ENCODE results near the gene IGSF9B. TPM values are rescaled to one million over a fixed set of nuclear protein-coding genes. Genes with fewer than 3 reads are reported as not detected.

Gene IGSF9B
- total RNA-seq, 2 experiments from 2014 or later: 79.0 to 84.2 TPM

DNA sequence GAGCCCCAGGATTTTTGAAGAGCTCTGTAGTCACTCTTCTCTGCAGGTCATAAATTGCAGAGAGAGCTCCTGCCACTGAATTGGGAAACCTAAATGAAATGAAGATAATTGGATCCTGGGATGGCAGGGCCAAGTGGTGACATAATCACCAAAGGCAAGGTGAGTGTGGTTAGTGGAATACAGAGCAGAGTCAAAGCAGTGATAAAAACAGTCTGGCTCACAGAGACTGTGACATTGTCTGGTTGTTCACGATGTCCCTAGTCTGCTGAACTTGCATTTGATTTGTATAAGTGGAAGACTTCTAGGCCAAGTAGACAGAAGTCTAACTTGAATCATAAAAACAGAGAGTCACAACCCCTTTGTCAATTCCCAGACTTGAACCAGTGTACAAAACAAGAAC is 84.6 kb downstream of the IGSF9B start:
- DNase-seq (no peak), ATAC-seq (no peak)
- H3K4me1 Mint-ChIP-seq: no peaks in the 10 kb centered on the region
- no peak overlapping the region for H3K27ac Mint-ChIP-seq
- H3K9me3 Mint-ChIP-seq (ENCODE audit: low read depth): peaks cover 1% of the 10 kb centered on the region
- no peak overlapping the region for H3K4me3 Mint-ChIP-seq
- intact Hi-C loops (cut with DNase I, micrococcal nuclease): no loop called here
- peaks cover 7% of the 10 kb centered on the region for H3K27me3 Mint-ChIP-seq
- ChIA-PET POLR2A (no interaction called here), CTCF (no interaction called here)
- no peaks in the 10 kb centered on the region for H3K36me3 Mint-ChIP-seq (ENCODE audit: low read depth)

- Mint-ChIP-seq H3K4me3 (no peak overlapping the region), H3K4me1 (no peaks in the 10 kb centered on the region), H3K9me3 (ENCODE audit: low read depth) (no peaks in the 10 kb centered on the region), H3K27ac (no peak overlapping the region), H3K27me3 (peaks cover 14% of the 10 kb centered on the region), H3K36me3 (ENCODE audit: low read depth) (no peaks in the 10 kb centered on the region)
- ChIA-PET POLR2A (no interaction called here), CTCF (interaction anchor here (1.0 kb wide), 1 partner anchor 24 kb away, joined by 3 read pairs; no protein-coding TSS in a partner anchor)
- intact Hi-C loops (cut with DNase I, micrococcal nuclease): no loop called here
- no peak for ATAC-seq
- DNase-seq: no peak
Measured at GRCh38 chr11:133867456-133867855, 89.3 kb downstream of the IGSF9B start.

- Mint-ChIP-seq H3K27ac (no peak overlapping the region), H3K36me3 (ENCODE audit: low read depth) (no peaks in the 10 kb centered on the region), H3K4me1 (no peaks in the 10 kb centered on the region), H3K4me3 (no peak overlapping the region), H3K9me3 (ENCODE audit: low read depth) (no peaks in the 10 kb centered on the region), H3K27me3 (peaks cover 16% of the 10 kb centered on the region)
- ATAC-seq: no peak
- no peak for DNase-seq
- CTCF ChIA-PET: no interaction called here
- intact Hi-C loops (cut with DNase I, micrococcal nuclease): no loop called here
- POLR2A ChIA-PET: no interaction called here
Measured at GRCh38 chr11:133865466-133865865, 91.3 kb downstream of the IGSF9B start.

DNA sequence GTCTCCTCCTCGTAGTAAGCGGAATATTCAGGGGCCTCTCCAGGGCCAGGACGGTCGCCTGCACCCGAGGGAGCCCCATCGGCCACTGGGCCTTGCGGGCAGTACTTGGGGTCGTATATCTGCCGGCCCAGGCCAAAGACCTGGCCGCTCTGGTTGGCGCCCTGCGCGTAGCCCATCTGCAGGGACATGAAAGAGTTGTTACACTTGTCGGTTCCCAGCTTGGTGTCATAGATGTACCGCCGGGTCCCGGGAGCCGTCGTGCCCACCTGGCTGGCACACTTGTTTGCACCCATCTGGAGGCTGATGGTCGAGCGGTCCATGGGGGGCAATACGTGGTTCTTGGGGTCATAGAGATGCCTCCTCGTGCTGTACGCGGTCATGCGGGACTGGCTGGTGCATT is 92.0 kb downstream of the IGSF9B start:
- Mint-ChIP-seq H3K4me1 (no peaks in the 10 kb centered on the region), H3K27me3 (peaks cover 19% of the 10 kb centered on the region), H3K27ac (no peak overlapping the region), H3K4me3 (no peak overlapping the region), H3K9me3 (ENCODE audit: low read depth) (no peaks in the 10 kb centered on the region), H3K36me3 (ENCODE audit: low read depth) (no peaks in the 10 kb centered on the region)
- ChIA-PET POLR2A (no interaction called here), CTCF (no interaction called here)
- intact Hi-C loops (cut with DNase I, micrococcal nuclease): no loop called here
- DNase-seq (no peak), ATAC-seq (no peak)

- intact Hi-C loops (cut with DNase I, micrococcal nuclease): no loop called here
- DNase-seq (no peak), ATAC-seq (no peak)
- Mint-ChIP-seq H3K27me3 (peaks cover 31% of the 10 kb centered on the region), H3K4me1 (no peaks in the 10 kb centered on the region), H3K27ac (no peak overlapping the region), H3K9me3 (ENCODE audit: low read depth) (no peaks in the 10 kb centered on the region), H3K4me3 (no peak overlapping the region), H3K36me3 (ENCODE audit: low read depth) (no peaks in the 10 kb centered on the region)
- CTCF ChIA-PET: interaction anchor here (1.0 kb wide), 1 partner anchor 25 kb away, joined by 4 read pairs; no protein-coding TSS in a partner anchor
- POLR2A ChIA-PET: no interaction called here
Measured at GRCh38 chr11:133860151-133860550, 96.6 kb downstream of the IGSF9B start.

Other genes with a start within 250 kb of the IGSF9B start
- not detected for gene SPATA19, start 111.5 kb downstream of the IGSF9B start, total RNA-seq
- gene JAM3, start 112.1 kb upstream of the IGSF9B start, total RNA-seq: 10 to 100 TPM; 15.3 to 17.5 TPM

Measured in activated CD4-positive, alpha-beta T cell treated with anti-CD3 and anti-CD28 coated beads for 36 hours (primary cell).